ENCODE results near the gene DYNLT2.

GRCh38 chr6:169725125-169726048 lies 26.0 kb downstream of the DYNLT2 start:
- TF ChIP-seq EZH2 (IDR thresholded peaks at IDR 0.05; ENCODE audit: low read length, missing control alignments), result no peak
- TF ChIP-seq, protein P1, sequence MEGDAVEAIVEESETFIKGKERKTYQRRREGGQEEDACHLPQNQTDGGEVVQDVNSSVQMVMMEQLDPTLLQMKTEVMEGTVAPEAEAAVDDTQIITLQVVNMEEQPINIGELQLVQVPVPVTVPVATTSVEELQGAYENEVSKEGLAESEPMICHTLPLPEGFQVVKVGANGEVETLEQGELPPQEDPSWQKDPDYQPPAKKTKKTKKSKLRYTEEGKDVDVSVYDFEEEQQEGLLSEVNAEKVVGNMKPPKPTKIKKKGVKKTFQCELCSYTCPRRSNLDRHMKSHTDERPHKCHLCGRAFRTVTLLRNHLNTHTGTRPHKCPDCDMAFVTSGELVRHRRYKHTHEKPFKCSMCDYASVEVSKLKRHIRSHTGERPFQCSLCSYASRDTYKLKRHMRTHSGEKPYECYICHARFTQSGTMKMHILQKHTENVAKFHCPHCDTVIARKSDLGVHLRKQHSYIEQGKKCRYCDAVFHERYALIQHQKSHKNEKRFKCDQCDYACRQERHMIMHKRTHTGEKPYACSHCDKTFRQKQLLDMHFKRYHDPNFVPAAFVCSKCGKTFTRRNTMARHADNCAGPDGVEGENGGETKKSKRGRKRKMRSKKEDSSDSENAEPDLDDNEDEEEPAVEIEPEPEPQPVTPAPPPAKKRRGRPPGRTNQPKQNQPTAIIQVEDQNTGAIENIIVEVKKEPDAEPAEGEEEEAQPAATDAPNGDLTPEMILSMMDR (conservative IDR thresholded peaks at IDR 0.05 in 1 of 2, IDR thresholded peaks at IDR 0.05 in 1 of 2; ENCODE audit: low read depth in 1 of 2, low read length in 2 of 2), result no peak
